ENCODE data around the gene AP1M2.
"Not testable (repeated sequence)": the region's sequence is repeated elsewhere in the genome, so short reads cannot be mapped to it uniquely, and the experiment has no call there.

Gene AP1M2

GRCh38 chr19:10560154-10560553 lies 27.0 kb downstream of the AP1M2 start:
- Mint-ChIP-seq H3K36me3 (ENCODE audit: low read depth) (peaks cover 49% of the 10 kb centered on the region), H3K9me3 (no peaks in the 10 kb centered on the region), H3K27me3 (no peaks in the 10 kb centered on the region), H3K4me1 (peaks cover 23% of the 10 kb centered on the region), H3K27ac (no peak overlapping the region), H3K4me3 (no peak overlapping the region)
- ATAC-seq (no peak), DNase-seq (no peak)

GRCh38 chr19:10557603-10558197 lies 29.4 kb downstream of the AP1M2 start:
- peaks cover 59% of the 10 kb centered on the region for H3K36me3 Mint-ChIP-seq (ENCODE audit: low read depth)
- DNase-seq (no peak), ATAC-seq (no peak)
- H3K4me1 Mint-ChIP-seq: peaks cover 39% of the 10 kb centered on the region
- peak overlapping the region; percentile 49 for H3K27ac Mint-ChIP-seq
- no peaks in the 10 kb centered on the region for H3K27me3 Mint-ChIP-seq
- H3K4me3 Mint-ChIP-seq: no peak overlapping the region
- no peaks in the 10 kb centered on the region for H3K9me3 Mint-ChIP-seq

GRCh38 chr19:10555610-10555973 lies 31.5 kb downstream of the AP1M2 start:
- H3K27ac Mint-ChIP-seq: no peak overlapping the region
- DNase-seq (no peak), ATAC-seq (no peak)
- no peaks in the 10 kb centered on the region for H3K9me3 Mint-ChIP-seq
- no peak overlapping the region for H3K4me3 Mint-ChIP-seq
- peaks cover 51% of the 10 kb centered on the region for H3K4me1 Mint-ChIP-seq
- no peaks in the 10 kb centered on the region for H3K27me3 Mint-ChIP-seq
- peaks cover 56% of the 10 kb centered on the region for H3K36me3 Mint-ChIP-seq (ENCODE audit: low read depth)

- Mint-ChIP-seq H3K9me3 (no peaks in the 10 kb centered on the region), H3K27me3 (no peaks in the 10 kb centered on the region), H3K4me1 (peaks cover 57% of the 10 kb centered on the region), H3K36me3 (ENCODE audit: low read depth) (peaks cover 57% of the 10 kb centered on the region), H3K27ac (peak overlapping the region; percentile 88), H3K4me3 (no peak overlapping the region)
- no peak for ATAC-seq
- DNase-seq: peak; percentile 36
Measured at GRCh38 chr19:10554760-10555609, 32.1 kb downstream of the AP1M2 start.

- DNase-seq: peak; percentile 67
Measured at GRCh38 chr19:10553943-10554381, 33.1 kb downstream of the AP1M2 start.

GRCh38 chr19:10553087-10553667 lies 33.9 kb downstream of the AP1M2 start:
- H3K27ac Mint-ChIP-seq: peak overlapping the region; percentile 88
- peak overlapping the region; percentile 49 for H3K4me3 Mint-ChIP-seq
- H3K27me3 Mint-ChIP-seq: no peaks in the 10 kb centered on the region
- peaks cover 57% of the 10 kb centered on the region for H3K4me1 Mint-ChIP-seq
- peaks cover 53% of the 10 kb centered on the region for H3K36me3 Mint-ChIP-seq (ENCODE audit: low read depth)
- DNase-seq (peak; percentile 12), ATAC-seq (no peak)
- no peaks in the 10 kb centered on the region for H3K9me3 Mint-ChIP-seq

More at GRCh38 chr19:10553943-10554381, 33.1 kb downstream of the AP1M2 start:
- H3K27ac Mint-ChIP-seq: peak overlapping the region; percentile 88
- peak overlapping the region; percentile 49 for H3K4me3 Mint-ChIP-seq
- no peaks in the 10 kb centered on the region for H3K27me3 Mint-ChIP-seq
- H3K36me3 Mint-ChIP-seq (ENCODE audit: low read depth): peaks cover 52% of the 10 kb centered on the region
- peaks cover 57% of the 10 kb centered on the region for H3K4me1 Mint-ChIP-seq
- H3K9me3 Mint-ChIP-seq: no peaks in the 10 kb centered on the region
- peak; percentile 81 for ATAC-seq

- H3K36me3 Mint-ChIP-seq (ENCODE audit: low read depth): peaks cover 49% of the 10 kb centered on the region
- ATAC-seq (peak; percentile 57), DNase-seq (peak; percentile 52)
- no peak overlapping the region for H3K4me3 Mint-ChIP-seq
- H3K27me3 Mint-ChIP-seq: no peaks in the 10 kb centered on the region
- peak overlapping the region; percentile 88 for H3K27ac Mint-ChIP-seq
- no peaks in the 10 kb centered on the region for H3K9me3 Mint-ChIP-seq
- peaks cover 54% of the 10 kb centered on the region for H3K4me1 Mint-ChIP-seq
Measured at GRCh38 chr19:10552510-10553053, 34.5 kb downstream of the AP1M2 start.

GRCh38 chr19:10551698-10552301 lies 35.3 kb downstream of the AP1M2 start:
- Mint-ChIP-seq H3K27me3 (no peaks in the 10 kb centered on the region), H3K4me3 (no peak overlapping the region), H3K9me3 (no peaks in the 10 kb centered on the region), H3K27ac (peak overlapping the region; percentile 35), H3K4me1 (peaks cover 52% of the 10 kb centered on the region), H3K36me3 (ENCODE audit: low read depth) (peaks cover 51% of the 10 kb centered on the region)
- ATAC-seq: no peak
- DNase-seq: peak; percentile 52

- H3K9me3 Mint-ChIP-seq, DNase-seq, H3K4me3 Mint-ChIP-seq, ATAC-seq, H3K27me3 Mint-ChIP-seq, H3K27ac Mint-ChIP-seq: not testable (repeated sequence)
- Mint-ChIP-seq H3K4me1 (peaks cover 51% of the 10 kb centered on the region), H3K36me3 (ENCODE audit: low read depth) (peaks cover 47% of the 10 kb centered on the region)
Measured at GRCh38 chr19:10551006-10551405, 36.1 kb downstream of the AP1M2 start.

- Mint-ChIP-seq H3K27ac (no peak overlapping the region), H3K4me3 (no peak overlapping the region), H3K27me3 (no peaks in the 10 kb centered on the region), H3K36me3 (ENCODE audit: low read depth) (peaks cover 44% of the 10 kb centered on the region), H3K4me1 (peaks cover 45% of the 10 kb centered on the region), H3K9me3 (no peaks in the 10 kb centered on the region)
- no peak for ATAC-seq
- DNase-seq: no peak
Measured at GRCh38 chr19:10550336-10550735, 36.8 kb downstream of the AP1M2 start.

GRCh38 chr19:10549733-10550132 lies 37.4 kb downstream of the AP1M2 start:
- H3K27ac Mint-ChIP-seq: no peak overlapping the region
- DNase-seq (no peak), ATAC-seq (no peak)
- no peak overlapping the region for H3K4me3 Mint-ChIP-seq
- no peaks in the 10 kb centered on the region for H3K27me3 Mint-ChIP-seq
- no peaks in the 10 kb centered on the region for H3K9me3 Mint-ChIP-seq
- peaks cover 45% of the 10 kb centered on the region for H3K4me1 Mint-ChIP-seq
- peaks cover 41% of the 10 kb centered on the region for H3K36me3 Mint-ChIP-seq (ENCODE audit: low read depth)

- no peak overlapping the region for H3K4me3 Mint-ChIP-seq
- DNase-seq (no peak), ATAC-seq (no peak)
- H3K36me3 Mint-ChIP-seq (ENCODE audit: low read depth): peaks cover 36% of the 10 kb centered on the region
- H3K27ac Mint-ChIP-seq: no peak overlapping the region
- no peaks in the 10 kb centered on the region for H3K9me3 Mint-ChIP-seq
- peaks cover 38% of the 10 kb centered on the region for H3K4me1 Mint-ChIP-seq
- H3K27me3 Mint-ChIP-seq: no peaks in the 10 kb centered on the region
Measured at GRCh38 chr19:10548746-10549276, 38.3 kb downstream of the AP1M2 start.

GRCh38 chr19:10546817-10547216 lies 40.3 kb downstream of the AP1M2 start:
- Mint-ChIP-seq H3K4me3 (no peak overlapping the region), H3K36me3 (ENCODE audit: low read depth) (peaks cover 20% of the 10 kb centered on the region), H3K4me1 (peaks cover 25% of the 10 kb centered on the region), H3K9me3 (no peaks in the 10 kb centered on the region), H3K27me3 (no peaks in the 10 kb centered on the region), H3K27ac (no peak overlapping the region)
- ATAC-seq (no peak), DNase-seq (no peak)

GRCh38 chr19:10544753-10545251 lies 42.3 kb downstream of the AP1M2 start:
- Mint-ChIP-seq H3K4me1 (peaks cover 13% of the 10 kb centered on the region), H3K27me3 (peaks cover 6% of the 10 kb centered on the region), H3K36me3 (ENCODE audit: low read depth) (peaks cover 9% of the 10 kb centered on the region), H3K4me3 (peak overlapping the region; percentile 89), H3K27ac (peak overlapping the region; percentile 87), H3K9me3 (no peaks in the 10 kb centered on the region)
- ATAC-seq: peak; percentile 9
- DNase-seq: no peak

All from activated naive CD8-positive, alpha-beta T cell treated with anti-CD3 and anti-CD28 coated beads, Interleukin-2, amount 50 U/mL, for 24 hours (primary cell).